NCI-H2107 treated with DMSO at 0.1 percent for 48 hours (cell line): ENCODE results near the gene BBS2.

Experiments used
- DNase-seq: peaks from one replicate; lab custom pipeline; 2025; ENCODE audit not compliant: unreplicated experiment; lab: John Stamatoyannopoulos, UW

Gene BBS2

GRCh38 chr16:56519459-56520250, at the start of gene BBS2:
Gene BBS2 (minus strand): TSS chr16:56520024. CDS start chr16:56519862, 162 bp downstream.
- peak; percentile 68 for DNase-seq

GRCh38 chr16:56564793-56565477, 45.1 kb upstream of the BBS2 start, which contains the start of gene MT4:
Gene MT4 (plus strand): TSS chr16:56565073. CDS start chr16:56565129, 56 bp downstream.
- no peak for DNase-seq

GRCh38 chr16:56561126-56561525, 41.3 kb upstream of the BBS2 start:
- no peak for DNase-seq

GRCh38 chr16:56560447-56560846, 40.6 kb upstream of the BBS2 start:
- no peak for DNase-seq

GRCh38 chr16:56559109-56559508, 39.3 kb upstream of the BBS2 start:
- DNase-seq, result no peak

GRCh38 chr16:56558024-56558747, 38.4 kb upstream of the BBS2 start:
- peak; percentile 4 for DNase-seq

- DNase-seq, result no peak
Measured at GRCh38 chr16:56554441-56554840, 34.6 kb upstream of the BBS2 start.

GRCh38 chr16:56551796-56552738, 32.2 kb upstream of the BBS2 start:
- no peak for DNase-seq

- DNase-seq, result no peak
Measured at GRCh38 chr16:56549744-56550385, 30.0 kb upstream of the BBS2 start.

- no peak for DNase-seq
Measured at GRCh38 chr16:56549161-56549560, 29.3 kb upstream of the BBS2 start.

GRCh38 chr16:56547949-56548567, 28.2 kb upstream of the BBS2 start:
- no peak for DNase-seq

- DNase-seq, result no peak
Measured at GRCh38 chr16:56547120-56547948, 27.5 kb upstream of the BBS2 start.

GRCh38 chr16:56542039-56542438, 22.2 kb upstream of the BBS2 start:
- DNase-seq, result no peak

GRCh38 chr16:56539656-56540055, 19.8 kb upstream of the BBS2 start:
- DNase-seq, result no peak

- no peak for DNase-seq
Measured at GRCh38 chr16:56538331-56538730, 18.5 kb upstream of the BBS2 start.

- DNase-seq, result no peak
Measured at GRCh38 chr16:56534847-56535383, 15.1 kb upstream of the BBS2 start.

- no peak for DNase-seq
Measured at GRCh38 chr16:56532714-56533113, 12.9 kb upstream of the BBS2 start.

GRCh38 chr16:56530872-56531271, 11.0 kb upstream of the BBS2 start:
- DNase-seq, result no peak
